Left ventricle myocardium inferior (tissue), 1 donor: ENCODE data around the gene IFRD2. TPM values are rescaled to one million over a fixed set of nuclear protein-coding genes. Genes with fewer than 3 reads are reported as not detected.

ENCODE experiments used
- DNase-seq: peaks from one replicate; pipeline ENCODE4 v3.0.0-alpha.2; 2020
- H3K27ac ChIP-seq: fragments of 200-600 bp; replicated peaks from 2 replicates; pipeline ENCODE4 v1.8.0; 2021
- H3K27me3 ChIP-seq: fragments of 200-600 bp; 2 replicates; pipeline ENCODE4 v1.8.0; 2021; ENCODE audit warnings: low read depth
- H3K36me3 ChIP-seq: fragments of 200-600 bp; 2 replicates; pipeline ENCODE4 v1.8.0; 2021
- H3K4me1 ChIP-seq: fragments of 200-600 bp; 2 replicates; pipeline ENCODE4 v1.8.0; 2021
- H3K4me3 ChIP-seq: fragments of 200-600 bp; 2 replicates; pipeline ENCODE4 v1.8.0; 2021; ENCODE audit warnings: mild to moderate bottlenecking, moderate library complexity
- H3K9me3 ChIP-seq: fragments of 200-600 bp; replicated peaks from 2 replicates; pipeline ENCODE4 v1.8.0; 2021
- CTCF ChIP-seq: fragments of 200-600 bp; IDR thresholded peaks from 2 replicates; pipeline ENCODE4 v1.8.0; 2021; ENCODE audit warnings: antibody characterized with exemption, mild to moderate bottlenecking, borderline replicate concordance
- intact Hi-C: fragments of 100-400 bp; cut with micrococcal nuclease; formaldehyde crosslinking; loops from one replicate; pipeline ENCODE4 v1.11.0; 2022
- total RNA-seq: library from RNA; stranded (reverse); fragmentation: NEBNext Ultra II Directional; extraction: Animal tissue kit (Norgen Biotek cat#: 25700); gene quantifications from one replicate; pipeline ENCODE4 v1.2.1, GENCODE V29; 2021
- donor health status: DM: no; HTN: yes; CAD: no; lungs with severe emphysema.

The IFRD2 gene
- total RNA-seq, 1 donor from 2014 or later = 54.9 TPM

DNA sequence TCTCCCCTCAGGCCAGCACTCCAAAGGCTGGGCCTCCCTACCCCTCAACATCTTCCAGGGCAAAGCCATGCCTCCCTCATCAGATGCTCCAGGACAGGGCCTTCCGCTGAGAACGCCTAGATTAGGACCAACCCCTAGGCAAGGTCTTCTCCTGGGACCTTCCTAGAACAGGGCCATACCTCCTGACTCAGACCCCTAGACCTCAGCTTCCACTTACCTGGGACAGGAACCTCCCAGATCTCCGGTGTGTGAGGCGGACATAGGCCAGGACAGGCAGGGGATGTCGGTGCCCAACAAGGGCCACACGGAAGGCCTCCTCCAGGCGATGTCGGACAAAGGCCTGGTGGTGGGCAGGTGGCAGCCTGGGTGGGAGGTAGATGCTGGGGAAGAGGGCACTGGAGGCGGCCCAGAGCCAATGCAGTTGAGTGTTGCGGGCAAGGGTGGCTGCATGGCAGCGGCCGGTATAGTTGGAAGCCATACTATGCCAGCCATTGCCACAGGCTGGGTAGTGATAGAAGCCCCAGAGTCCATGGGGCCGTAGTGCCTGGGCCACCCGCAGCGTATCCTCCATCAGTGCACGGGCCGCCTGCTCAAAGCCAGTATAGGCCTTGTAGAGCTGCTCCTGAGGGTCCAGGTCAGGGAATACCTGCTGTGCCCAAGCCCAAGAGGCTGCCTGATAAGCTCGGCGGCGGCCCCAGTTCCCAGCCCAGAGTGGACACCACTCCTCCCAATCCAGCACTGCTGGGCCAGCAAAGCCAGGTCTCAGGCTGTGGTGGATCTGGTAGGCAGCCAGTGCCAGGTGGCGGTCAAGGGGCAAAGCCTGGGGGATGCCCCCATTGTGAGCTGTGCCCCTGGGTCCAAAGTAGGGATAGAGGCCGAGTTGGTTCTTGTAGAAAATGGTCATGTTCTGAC lies 2.5 kb upstream of the IFRD2 start:
- no peak overlapping the region for H3K27ac ChIP-seq
- H3K27me3 ChIP-seq = no peaks in the 10 kb centered on the region
- no peaks in the 10 kb centered on the region for H3K9me3 ChIP-seq
- no peak for TF ChIP-seq CTCF
- intact Hi-C loops = no loop called here
- DNase-seq = peak; percentile 16
- H3K4me3 ChIP-seq = no peak overlapping the region
- peaks cover 47% of the 10 kb centered on the region for H3K4me1 ChIP-seq
- H3K36me3 ChIP-seq = peaks cover 8% of the 10 kb centered on the region

GRCh38 chr3:50294089-50294488 lies 1.9 kb upstream of the IFRD2 start:
- TF ChIP-seq CTCF = no peak
- peaks cover 45% of the 10 kb centered on the region for H3K4me1 ChIP-seq
- H3K9me3 ChIP-seq = no peaks in the 10 kb centered on the region
- intact Hi-C loops = no loop called here
- no peak overlapping the region for H3K27ac ChIP-seq
- H3K4me3 ChIP-seq = no peak overlapping the region
- peaks cover 15% of the 10 kb centered on the region for H3K36me3 ChIP-seq
- no peak for DNase-seq
- no peaks in the 10 kb centered on the region for H3K27me3 ChIP-seq

GRCh38 chr3:50293079-50293801 lies 1.0 kb upstream of the IFRD2 start:
- H3K4me3 ChIP-seq = peak overlapping the region; percentile 95
- H3K9me3 ChIP-seq = no peaks in the 10 kb centered on the region
- peaks cover 23% of the 10 kb centered on the region for H3K36me3 ChIP-seq
- no peaks in the 10 kb centered on the region for H3K27me3 ChIP-seq
- intact Hi-C loops = no loop called here
- no peak for TF ChIP-seq CTCF
- peak overlapping the region; percentile 93 for H3K27ac ChIP-seq
- DNase-seq = peak; percentile 18
- H3K4me1 ChIP-seq = peaks cover 37% of the 10 kb centered on the region

- DNase-seq = peak; percentile 14
- no peak overlapping the region for H3K4me3 ChIP-seq
- H3K4me1 ChIP-seq = peaks cover 62% of the 10 kb centered on the region
- no peaks in the 10 kb centered on the region for H3K9me3 ChIP-seq
- H3K27ac ChIP-seq = peak overlapping the region; percentile 93
- no peak for TF ChIP-seq CTCF
- H3K27me3 ChIP-seq = no peaks in the 10 kb centered on the region
- intact Hi-C loops = no loop called here
- peaks cover 29% of the 10 kb centered on the region for H3K36me3 ChIP-seq
These were observed 2.0 kb downstream of the IFRD2 start for GRCh38 chr3:50290161-50290641.

GRCh38 chr3:50289130-50289529 lies 3.1 kb downstream of the IFRD2 start:
- DNase-seq = no peak

More at GRCh38 chr3:50289130-50289529, 3.1 kb downstream of the IFRD2 start:
- TF ChIP-seq CTCF = no peak
- no peaks in the 10 kb centered on the region for H3K27me3 ChIP-seq
- peak overlapping the region; percentile 86 for H3K27ac ChIP-seq
- H3K4me3 ChIP-seq = no peak overlapping the region
- peaks cover 66% of the 10 kb centered on the region for H3K4me1 ChIP-seq
- intact Hi-C loops = no loop called here
- H3K9me3 ChIP-seq = no peaks in the 10 kb centered on the region
- peaks cover 29% of the 10 kb centered on the region for H3K36me3 ChIP-seq
